Thyroid gland (tissue), 4 donors: ENCODE data around the gene AQP5. TPM values are rescaled to one million over a fixed set of nuclear protein-coding genes. Genes with fewer than 3 reads are reported as not detected.

ENCODE experiments used
- DNase-seq, 2 donors: peaks; one replicate each; pipeline ENCODE4 v3.0.0-alpha.2; 2019
- H3K27ac ChIP-seq, 3 donors: fragments of 200-600 bp; sonication (generic); 1 replicate in 2 of 3; 2 replicates in 1 of 3; pipeline ENCODE4 v1.5.1; 2016 to 2019; ENCODE audit warnings: mild to moderate bottlenecking in 1 of 3, moderate library complexity in 1 of 3
- H3K27me3 ChIP-seq: fragments of 200-600 bp; sonication (generic); one replicate; pipeline ENCODE4 v1.5.1; 2019
- H3K36me3 ChIP-seq, 2 donors: fragments of 200-600 bp; sonication (generic); one replicate each; pipeline ENCODE4 v1.5.1; 2016 to 2019
- H3K4me1 ChIP-seq, 2 donors: fragments of 200-600 bp; sonication (generic); one replicate each; pipeline ENCODE4 v1.5.1; 2017 to 2019
- H3K4me3 ChIP-seq, 3 donors: fragments of 200-600 bp; sonication (generic); replicated peaks in 1 of 3; 1 replicate in 2 of 3; 2 replicates in 1 of 3; pipeline ENCODE4 v1.5.1; 2016; ENCODE audit warnings: mild to moderate bottlenecking in 1 of 3
- H3K9me3 ChIP-seq: fragments of 200-600 bp; sonication (generic); one replicate; pipeline ENCODE4 v1.5.1; 2017
- POLR2A ChIP-seq, 2 donors: fragments of 450-650 bp; IDR thresholded peaks; one replicate each; pipeline ENCODE4 v1.6.1; 2017; ENCODE audit warnings: antibody characterized with exemption in 2 of 2, mild to moderate bottlenecking in 2 of 2, moderate library complexity in 1 of 2
- WGBS, 2 donors: methylation state at CpG; one replicate each; pipeline ENCODE4 v1.1.5; 2017; 5-methylcytosine and 5-hydroxymethylcytosine counted together
- intact Hi-C: fragments of 100-400 bp; cut with DNase I; formaldehyde crosslinking; loops from one replicate; pipeline ENCODE4 v1.15.1; 2023
- total RNA-seq, 4 donors: library from RNA; depleted of rRNA; stranded (reverse); fragments of >200 nt; gene quantifications; one replicate each; pipeline ENCODE4 v1.2.3, GENCODE V29; 2016
- TF ChIP-seq, protein P1 (sequence below), 6 experiments: fragments of 200-600 bp in 3 of 6; fragments of 450-650 bp in 3 of 6; sonication (generic) in 3 of 6; IDR thresholded peaks; one replicate each; pipeline ENCODE4 v1.5.1; 2016 to 2019; ENCODE audit warnings: antibody characterized with exemption in 6 of 6, mild to moderate bottlenecking in 2 of 6, inconsistent platforms in 1 of 6, moderate library complexity in 1 of 6

Gene AQP5
- total RNA-seq, 4 donors from 2014 or later: 1.1 to 3.5 (median 2.0) TPM; not detected in 1

DNA sequence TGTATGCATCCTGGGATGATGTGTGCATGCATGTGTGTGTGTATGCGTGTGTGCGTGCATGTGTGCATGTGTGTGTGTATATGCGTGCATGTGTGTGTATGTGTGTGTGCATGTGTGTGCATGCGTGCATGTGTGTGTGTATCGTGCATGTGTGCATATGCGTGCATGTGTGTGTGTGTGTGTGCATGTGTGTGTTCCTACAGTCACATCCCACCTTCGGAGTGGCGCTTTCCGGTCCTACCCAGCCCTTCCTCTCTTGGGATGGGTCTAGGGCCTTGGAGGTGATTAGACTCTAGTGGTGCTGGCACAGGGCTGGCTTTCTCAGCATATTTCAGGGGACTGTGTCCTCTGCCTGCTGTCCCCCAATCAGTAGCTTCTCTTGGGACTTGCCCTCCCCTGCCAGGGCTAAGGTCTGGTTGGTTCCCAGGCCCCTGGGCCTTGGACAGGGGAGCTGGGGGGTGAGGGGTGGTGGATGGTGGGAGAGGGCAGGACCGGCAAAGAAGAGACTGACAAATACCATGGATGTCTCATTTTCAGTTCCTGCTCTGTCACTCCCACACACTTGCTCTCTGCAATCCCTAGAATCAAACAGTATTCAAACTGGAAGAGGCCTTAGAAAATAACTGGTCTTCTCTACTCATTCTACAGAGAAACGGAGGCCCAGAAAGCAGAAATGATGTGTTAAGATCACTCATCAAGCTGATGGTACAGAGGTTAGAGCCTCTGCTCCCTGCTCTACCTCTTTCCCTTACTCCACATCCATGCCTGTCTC lies 36.1 kb upstream of the AQP5 start:
- no peaks in the 10 kb centered on the region for H3K4me1 ChIP-seq
- H3K36me3 ChIP-seq: no peaks in the 10 kb centered on the region
- no peak overlapping the region for H3K4me3 ChIP-seq
- 93 to 96% methylated on average over 11 of the region's 11 CpGs for WGBS, 2 donors
- DNase-seq: no peak
- intact Hi-C loops: no loop called here
- TF ChIP-seq, protein P1, sequence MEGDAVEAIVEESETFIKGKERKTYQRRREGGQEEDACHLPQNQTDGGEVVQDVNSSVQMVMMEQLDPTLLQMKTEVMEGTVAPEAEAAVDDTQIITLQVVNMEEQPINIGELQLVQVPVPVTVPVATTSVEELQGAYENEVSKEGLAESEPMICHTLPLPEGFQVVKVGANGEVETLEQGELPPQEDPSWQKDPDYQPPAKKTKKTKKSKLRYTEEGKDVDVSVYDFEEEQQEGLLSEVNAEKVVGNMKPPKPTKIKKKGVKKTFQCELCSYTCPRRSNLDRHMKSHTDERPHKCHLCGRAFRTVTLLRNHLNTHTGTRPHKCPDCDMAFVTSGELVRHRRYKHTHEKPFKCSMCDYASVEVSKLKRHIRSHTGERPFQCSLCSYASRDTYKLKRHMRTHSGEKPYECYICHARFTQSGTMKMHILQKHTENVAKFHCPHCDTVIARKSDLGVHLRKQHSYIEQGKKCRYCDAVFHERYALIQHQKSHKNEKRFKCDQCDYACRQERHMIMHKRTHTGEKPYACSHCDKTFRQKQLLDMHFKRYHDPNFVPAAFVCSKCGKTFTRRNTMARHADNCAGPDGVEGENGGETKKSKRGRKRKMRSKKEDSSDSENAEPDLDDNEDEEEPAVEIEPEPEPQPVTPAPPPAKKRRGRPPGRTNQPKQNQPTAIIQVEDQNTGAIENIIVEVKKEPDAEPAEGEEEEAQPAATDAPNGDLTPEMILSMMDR (IDR thresholded peaks at IDR 0.05): no peak
- TF ChIP-seq POLR2A (IDR thresholded peaks at IDR 0.05): no peak
- no peaks in the 10 kb centered on the region for H3K9me3 ChIP-seq
- H3K27me3 ChIP-seq: no peaks in the 10 kb centered on the region
- no peak overlapping the region for H3K27ac ChIP-seq

DNA sequence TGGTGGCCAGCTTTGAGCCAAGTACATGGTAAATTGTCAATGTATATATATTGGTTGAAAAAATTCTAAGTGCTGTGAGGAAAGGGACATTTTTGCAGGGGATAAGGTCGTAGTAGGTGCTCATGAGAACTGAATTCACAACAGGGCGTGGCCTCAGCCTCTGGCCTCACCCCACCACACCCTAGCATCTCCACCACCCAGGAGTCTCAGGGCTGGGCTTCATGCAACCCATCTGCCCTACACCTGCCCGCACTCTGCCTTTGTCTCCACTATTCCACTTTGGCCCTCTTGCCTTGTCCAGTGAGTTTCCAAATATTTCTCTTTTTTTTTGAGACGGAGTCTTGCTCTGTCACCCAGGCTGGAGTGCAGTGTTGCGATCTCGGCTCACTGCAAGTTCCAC lies 33.2 kb upstream of the AQP5 start:
- WGBS, 2 donors: 95% methylated on average over 6 of the region's 6 CpGs
- intact Hi-C loops: no loop called here
- TF ChIP-seq POLR2A (IDR thresholded peaks at IDR 0.05): no peak
- TF ChIP-seq, protein P1 (IDR thresholded peaks at IDR 0.05): no peak
- Histone ChIP-seq H3K4me1 (no peaks in the 10 kb centered on the region), H3K4me3 (no peak overlapping the region), H3K27me3 (no peaks in the 10 kb centered on the region), H3K36me3 (no peaks in the 10 kb centered on the region), H3K27ac (no peak overlapping the region), H3K9me3 (no peaks in the 10 kb centered on the region)
- no peak for DNase-seq

DNA sequence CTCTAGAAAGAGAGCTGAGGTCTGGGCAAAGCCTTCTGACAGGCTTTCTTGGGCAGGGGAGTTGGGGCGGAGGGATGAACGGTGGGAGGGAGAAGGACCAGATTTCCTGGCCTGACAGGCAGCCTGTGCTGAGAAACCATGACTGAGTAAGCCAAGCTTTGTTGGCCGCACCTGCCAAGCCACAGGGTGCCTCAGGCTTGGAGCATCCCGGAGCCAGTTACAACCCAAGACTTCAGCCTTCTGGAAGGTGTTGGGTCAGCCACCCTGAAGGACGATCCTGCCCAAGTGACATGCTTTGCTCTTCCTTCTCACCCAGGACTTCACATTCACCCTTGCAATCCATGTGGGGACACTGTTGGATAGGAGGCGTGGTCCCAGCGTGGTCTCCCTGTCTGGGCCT lies 32.1 kb upstream of the AQP5 start:
- no peak overlapping the region for H3K27ac ChIP-seq
- H3K4me1 ChIP-seq: no peaks in the 10 kb centered on the region
- WGBS, 2 donors: 59 to 70% methylated on average over 5 to 7 of the region's 7 CpGs
- no peaks in the 10 kb centered on the region for H3K27me3 ChIP-seq
- H3K4me3 ChIP-seq: no peak overlapping the region
- TF ChIP-seq, protein P1 (IDR thresholded peaks at IDR 0.05): no peak
- no peak for TF ChIP-seq POLR2A (IDR thresholded peaks at IDR 0.05)
- no peak for DNase-seq
- H3K36me3 ChIP-seq: no peaks in the 10 kb centered on the region
- no peaks in the 10 kb centered on the region for H3K9me3 ChIP-seq
- intact Hi-C loops: no loop called here

DNA sequence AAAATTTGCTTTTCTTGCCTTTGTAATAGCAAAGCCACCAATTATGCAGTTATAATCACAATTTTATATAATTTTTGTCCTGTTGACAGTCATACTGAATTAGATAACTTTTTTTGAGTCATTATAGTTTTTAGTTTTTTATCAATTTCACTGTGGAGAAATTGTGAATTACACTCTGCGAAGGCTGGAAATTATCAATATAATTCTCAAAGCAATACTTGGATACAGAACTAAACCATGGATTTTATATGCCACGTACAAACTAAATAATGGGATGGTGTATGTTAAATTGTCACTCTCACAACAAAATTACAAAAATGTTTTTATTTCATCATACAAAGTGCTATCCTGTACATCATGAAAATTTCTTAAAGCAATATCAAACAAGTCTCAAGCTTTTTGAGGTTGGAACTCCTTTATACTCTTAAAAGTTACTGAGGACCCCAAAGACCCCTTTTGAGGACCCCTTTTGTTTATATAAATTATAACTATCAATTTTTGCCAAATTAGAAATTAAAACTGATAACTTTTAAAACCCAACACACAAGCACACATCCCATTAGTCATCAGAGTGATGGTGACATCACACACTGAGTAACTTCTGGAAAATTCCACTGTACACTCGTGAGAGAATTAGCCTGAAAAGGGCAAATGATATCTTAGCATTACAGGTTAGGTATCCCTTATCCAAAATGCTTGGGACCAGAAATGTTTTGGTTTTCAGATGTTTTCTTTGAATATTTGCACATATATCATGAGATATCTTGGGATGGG lies 31.0 kb upstream of the AQP5 start:
- H3K27ac ChIP-seq: no peak overlapping the region
- H3K27me3 ChIP-seq: no peaks in the 10 kb centered on the region
- no peaks in the 10 kb centered on the region for H3K36me3 ChIP-seq
- no peak for TF ChIP-seq POLR2A (IDR thresholded peaks at IDR 0.05)
- TF ChIP-seq, protein P1 (IDR thresholded peaks at IDR 0.05): no peak
- intact Hi-C loops: no loop called here
- 78 to 85% methylated on average over 3 of the region's 3 CpGs for WGBS, 2 donors
- H3K9me3 ChIP-seq: no peaks in the 10 kb centered on the region
- no peak for DNase-seq
- H3K4me3 ChIP-seq: no peak overlapping the region
- H3K4me1 ChIP-seq: no peaks in the 10 kb centered on the region

DNA sequence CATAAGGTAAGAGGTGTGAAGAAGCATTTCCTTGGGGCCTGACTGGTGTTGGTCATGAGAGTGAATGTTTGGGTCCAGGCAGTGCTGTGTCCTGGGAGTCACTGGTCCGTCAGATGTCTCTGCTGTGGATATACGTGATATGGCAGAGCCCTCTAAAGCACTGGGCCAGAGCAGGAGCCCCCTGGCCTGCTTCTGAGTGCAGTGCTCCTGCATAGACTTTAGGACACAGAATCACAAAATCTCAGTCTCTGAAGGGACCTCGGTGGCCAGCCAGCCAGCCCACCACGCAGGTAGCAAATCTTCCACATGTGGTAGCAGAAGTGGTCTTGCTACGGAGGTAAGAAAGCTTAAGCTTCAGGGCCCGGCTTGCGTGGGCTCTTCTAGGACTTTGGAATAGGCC lies 29.6 kb upstream of the AQP5 start:
- no peaks in the 10 kb centered on the region for H3K27me3 ChIP-seq
- DNase-seq: no peak
- H3K4me3 ChIP-seq: no peak overlapping the region
- intact Hi-C loops: no loop called here
- H3K9me3 ChIP-seq: no peaks in the 10 kb centered on the region
- no peak overlapping the region for H3K27ac ChIP-seq
- TF ChIP-seq POLR2A (IDR thresholded peaks at IDR 0.05): no peak
- TF ChIP-seq, protein P1 (IDR thresholded peaks at IDR 0.05): no peak
- no peaks in the 10 kb centered on the region for H3K4me1 ChIP-seq
- WGBS, 2 donors: 73 to 76% methylated on average over 7 of the region's 7 CpGs
- H3K36me3 ChIP-seq: no peaks in the 10 kb centered on the region
